Muscle of leg (tissue), 11 donors: ENCODE results near the gene TANGO2. TPM values are rescaled to one million over a fixed set of nuclear protein-coding genes. Genes with fewer than 3 reads are reported as not detected.

ENCODE experiments used
- DNase-seq: peaks from one replicate; pipeline ENCODE4 v3.0.0; 2013
- H3K27ac ChIP-seq: one replicate; pipeline ENCODE4 v1.5.1; 2013; ENCODE audit warnings: mild to moderate bottlenecking, low read length, control low read depth
- H3K27me3 ChIP-seq: one replicate; pipeline ENCODE4 v1.6.1; 2013; ENCODE audit warnings: low read length; ENCODE audit not compliant: control insufficient read depth, insufficient read depth
- H3K36me3 ChIP-seq: one replicate; pipeline ENCODE4 v1.6.1; 2013; ENCODE audit warnings: low read length; ENCODE audit not compliant: control insufficient read depth, insufficient read depth
- H3K4me1 ChIP-seq: one replicate; pipeline ENCODE4 v1.6.1; 2013; ENCODE audit warnings: low read length; ENCODE audit not compliant: control insufficient read depth, insufficient read depth
- H3K4me3 ChIP-seq: one replicate; pipeline ENCODE4 v1.5.1; 2013; ENCODE audit warnings: low read length, control low read depth
- H3K9me3 ChIP-seq: replicated peaks from 2 replicates; pipeline ENCODE4 v1.6.1; 2013; ENCODE audit warnings: low read depth, low read length; ENCODE audit not compliant: control insufficient read depth
- WGBS: methylation state at CpG from one replicate; pipeline ENCODE4 v1.1.5; 2013; ENCODE audit warnings: missing lambda C conversion rate; ENCODE audit not compliant: insufficient coverage; 5-methylcytosine and 5-hydroxymethylcytosine counted together
- polyA plus RNA-seq, 8 donors: library from polyadenylated mRNA; unstranded; fragments of 120-200 nt; gene quantifications; one replicate each; pipeline versions ENCODE4 v1.2.1 to v1.2.3, GENCODE V29; 2013; ENCODE audit warnings: inconsistent platforms in 1 of 8, low replicate concordance in 1 of 8; ENCODE audit not compliant: insufficient read length in 8 of 8, insufficient read depth in 1 of 8
- total RNA-seq: library from RNA; stranded (reverse); fragments of 120-200 nt; gene quantifications from one replicate; pipeline ENCODE4 v1.2.4, GENCODE V29; 2013

TANGO2 gene
- total and polyA plus RNA-seq, 9 donors, result 7.7 to 11.6 (median 9.1) TPM

GRCh38 chr22:19976671-19977070, 44.2 kb upstream of the TANGO2 start:
- WGBS, result 90% methylated on average over 2 of the region's 3 CpGs
- peaks cover 96% of the 10 kb centered on the region for H3K36me3 ChIP-seq

GRCh38 chr22:19977296-19978243, 43.3 kb upstream of the TANGO2 start:
- 90% methylated on average over 32 of the region's 32 CpGs for WGBS
- H3K36me3 ChIP-seq, result peaks cover 93% of the 10 kb centered on the region
- DNase-seq, result no peak
- H3K4me1 ChIP-seq, result peaks cover 21% of the 10 kb centered on the region
- no peak overlapping the region for H3K27ac ChIP-seq
- no peaks in the 10 kb centered on the region for H3K27me3 ChIP-seq
- H3K4me3 ChIP-seq, result no peak overlapping the region
- no peaks in the 10 kb centered on the region for H3K9me3 ChIP-seq

More at GRCh38 chr22:19976671-19977070, 44.2 kb upstream of the TANGO2 start:
- no peak for DNase-seq
- H3K27ac ChIP-seq, result no peak overlapping the region
- no peaks in the 10 kb centered on the region for H3K9me3 ChIP-seq
- H3K27me3 ChIP-seq, result no peaks in the 10 kb centered on the region
- H3K4me1 ChIP-seq, result peaks cover 16% of the 10 kb centered on the region
- no peak overlapping the region for H3K4me3 ChIP-seq

GRCh38 chr22:19978748-19979147, 42.2 kb upstream of the TANGO2 start:
- no peak overlapping the region for H3K27ac ChIP-seq
- H3K27me3 ChIP-seq, result no peaks in the 10 kb centered on the region
- WGBS, result 93% methylated on average over 16 of the region's 17 CpGs
- H3K4me1 ChIP-seq, result peaks cover 33% of the 10 kb centered on the region
- no peaks in the 10 kb centered on the region for H3K9me3 ChIP-seq
- no peak overlapping the region for H3K4me3 ChIP-seq
- H3K36me3 ChIP-seq, result peaks cover 83% of the 10 kb centered on the region
- no peak for DNase-seq

- Histone ChIP-seq H3K36me3 (peaks cover 72% of the 10 kb centered on the region), H3K4me3 (no peak overlapping the region), H3K27me3 (no peaks in the 10 kb centered on the region), H3K27ac (no peak overlapping the region), H3K9me3 (no peaks in the 10 kb centered on the region), H3K4me1 (peaks cover 39% of the 10 kb centered on the region)
- DNase-seq, result no peak
- 93% methylated on average over 47 of the region's 52 CpGs for WGBS
Observed at GRCh38 chr22:19979712-19980493, 41.0 kb upstream of the TANGO2 start.

GRCh38 chr22:19980766-19981165, 40.1 kb upstream of the TANGO2 start:
- no peak overlapping the region for H3K27ac ChIP-seq
- 89% methylated on average over 4 of the region's 7 CpGs for WGBS
- no peaks in the 10 kb centered on the region for H3K27me3 ChIP-seq
- DNase-seq, result no peak
- H3K4me1 ChIP-seq, result peaks cover 41% of the 10 kb centered on the region
- H3K9me3 ChIP-seq, result no peaks in the 10 kb centered on the region
- H3K36me3 ChIP-seq, result peaks cover 63% of the 10 kb centered on the region
- no peak overlapping the region for H3K4me3 ChIP-seq

- H3K36me3 ChIP-seq, result peaks cover 59% of the 10 kb centered on the region
- peaks cover 47% of the 10 kb centered on the region for H3K4me1 ChIP-seq
- H3K27me3 ChIP-seq, result no peaks in the 10 kb centered on the region
- no peak overlapping the region for H3K27ac ChIP-seq
- no peak overlapping the region for H3K4me3 ChIP-seq
- H3K9me3 ChIP-seq, result no peaks in the 10 kb centered on the region
- WGBS, result 84% methylated on average over 30 of the region's 33 CpGs
- DNase-seq, result no peak
Observed at GRCh38 chr22:19981171-19981960, 39.5 kb upstream of the TANGO2 start.

- Histone ChIP-seq H3K4me1 (peaks cover 48% of the 10 kb centered on the region), H3K36me3 (peaks cover 50% of the 10 kb centered on the region), H3K9me3 (no peaks in the 10 kb centered on the region), H3K27ac (peak overlapping the region; percentile 69), H3K27me3 (no peaks in the 10 kb centered on the region), H3K4me3 (no peak overlapping the region)
- WGBS, result 91% methylated on average over 16 of the region's 16 CpGs
- DNase-seq, result no peak
Observed at GRCh38 chr22:19981961-19982920, 38.7 kb upstream of the TANGO2 start.

GRCh38 chr22:19982991-19983578, 37.8 kb upstream of the TANGO2 start:
- peak; percentile 81 for DNase-seq
- H3K9me3 ChIP-seq, result no peaks in the 10 kb centered on the region
- peaks cover 42% of the 10 kb centered on the region for H3K36me3 ChIP-seq
- no peak overlapping the region for H3K4me3 ChIP-seq
- H3K4me1 ChIP-seq, result peaks cover 56% of the 10 kb centered on the region
- H3K27me3 ChIP-seq, result no peaks in the 10 kb centered on the region
- peak overlapping the region; percentile 92 for H3K27ac ChIP-seq
- 71% methylated on average over 6 of the region's 8 CpGs for WGBS

- peaks cover 62% of the 10 kb centered on the region for H3K4me1 ChIP-seq
- peak overlapping the region; percentile 92 for H3K27ac ChIP-seq
- peaks cover 35% of the 10 kb centered on the region for H3K36me3 ChIP-seq
- 71% methylated on average over 2 of the region's 5 CpGs for WGBS
- no peak overlapping the region for H3K4me3 ChIP-seq
- no peaks in the 10 kb centered on the region for H3K9me3 ChIP-seq
- DNase-seq, result peak; percentile 33
- no peaks in the 10 kb centered on the region for H3K27me3 ChIP-seq
Observed at GRCh38 chr22:19983741-19984140, 37.2 kb upstream of the TANGO2 start.
